Memory B cell (primary cell): ENCODE data around the gene PIK3C2B.
"Not testable (repeated sequence)": the region's sequence is repeated elsewhere in the genome, so short reads cannot be mapped to it uniquely, and the experiment has no call there.

Source experiments
- ATAC-seq: fragments of 150-1000 bp; cut with Tn5 transposase; 2 replicates; pipeline ENCODE4 v1.10.0; 2021; ENCODE audit warnings: low read depth, mild to moderate bottlenecking, moderate library complexity
- DNase-seq, 2 donors: peaks; one replicate each; pipeline ENCODE4 v3.0.0; 2022; ENCODE audit warnings: low spot score in 2 of 2
- H3K27ac Mint-ChIP-seq: one replicate; pipeline ENCODE4 v1.8.0; 2022; ENCODE audit warnings: mild to moderate bottlenecking, moderate library complexity, mixed read lengths
- H3K27me3 Mint-ChIP-seq: one replicate; pipeline ENCODE4 v1.8.0; 2022; ENCODE audit warnings: mixed read lengths
- H3K36me3 Mint-ChIP-seq: one replicate; pipeline ENCODE4 v1.8.0; 2022; ENCODE audit warnings: mild to moderate bottlenecking, mixed read lengths
- H3K4me1 Mint-ChIP-seq: one replicate; pipeline ENCODE4 v1.8.0; 2022; ENCODE audit warnings: mixed read lengths
- H3K4me3 Mint-ChIP-seq: one replicate; pipeline ENCODE4 v1.8.0; 2022; ENCODE audit warnings: mild to moderate bottlenecking, moderate library complexity, mixed read lengths
- H3K9me3 Mint-ChIP-seq: one replicate; pipeline ENCODE4 v1.8.0; 2022; ENCODE audit warnings: mixed read lengths

The PIK3C2B gene, protein sequence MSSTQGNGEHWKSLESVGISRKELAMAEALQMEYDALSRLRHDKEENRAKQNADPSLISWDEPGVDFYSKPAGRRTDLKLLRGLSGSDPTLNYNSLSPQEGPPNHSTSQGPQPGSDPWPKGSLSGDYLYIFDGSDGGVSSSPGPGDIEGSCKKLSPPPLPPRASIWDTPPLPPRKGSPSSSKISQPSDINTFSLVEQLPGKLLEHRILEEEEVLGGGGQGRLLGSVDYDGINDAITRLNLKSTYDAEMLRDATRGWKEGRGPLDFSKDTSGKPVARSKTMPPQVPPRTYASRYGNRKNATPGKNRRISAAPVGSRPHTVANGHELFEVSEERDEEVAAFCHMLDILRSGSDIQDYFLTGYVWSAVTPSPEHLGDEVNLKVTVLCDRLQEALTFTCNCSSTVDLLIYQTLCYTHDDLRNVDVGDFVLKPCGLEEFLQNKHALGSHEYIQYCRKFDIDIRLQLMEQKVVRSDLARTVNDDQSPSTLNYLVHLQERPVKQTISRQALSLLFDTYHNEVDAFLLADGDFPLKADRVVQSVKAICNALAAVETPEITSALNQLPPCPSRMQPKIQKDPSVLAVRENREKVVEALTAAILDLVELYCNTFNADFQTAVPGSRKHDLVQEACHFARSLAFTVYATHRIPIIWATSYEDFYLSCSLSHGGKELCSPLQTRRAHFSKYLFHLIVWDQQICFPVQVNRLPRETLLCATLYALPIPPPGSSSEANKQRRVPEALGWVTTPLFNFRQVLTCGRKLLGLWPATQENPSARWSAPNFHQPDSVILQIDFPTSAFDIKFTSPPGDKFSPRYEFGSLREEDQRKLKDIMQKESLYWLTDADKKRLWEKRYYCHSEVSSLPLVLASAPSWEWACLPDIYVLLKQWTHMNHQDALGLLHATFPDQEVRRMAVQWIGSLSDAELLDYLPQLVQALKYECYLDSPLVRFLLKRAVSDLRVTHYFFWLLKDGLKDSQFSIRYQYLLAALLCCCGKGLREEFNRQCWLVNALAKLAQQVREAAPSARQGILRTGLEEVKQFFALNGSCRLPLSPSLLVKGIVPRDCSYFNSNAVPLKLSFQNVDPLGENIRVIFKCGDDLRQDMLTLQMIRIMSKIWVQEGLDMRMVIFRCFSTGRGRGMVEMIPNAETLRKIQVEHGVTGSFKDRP (N-terminal part only)

DNA sequence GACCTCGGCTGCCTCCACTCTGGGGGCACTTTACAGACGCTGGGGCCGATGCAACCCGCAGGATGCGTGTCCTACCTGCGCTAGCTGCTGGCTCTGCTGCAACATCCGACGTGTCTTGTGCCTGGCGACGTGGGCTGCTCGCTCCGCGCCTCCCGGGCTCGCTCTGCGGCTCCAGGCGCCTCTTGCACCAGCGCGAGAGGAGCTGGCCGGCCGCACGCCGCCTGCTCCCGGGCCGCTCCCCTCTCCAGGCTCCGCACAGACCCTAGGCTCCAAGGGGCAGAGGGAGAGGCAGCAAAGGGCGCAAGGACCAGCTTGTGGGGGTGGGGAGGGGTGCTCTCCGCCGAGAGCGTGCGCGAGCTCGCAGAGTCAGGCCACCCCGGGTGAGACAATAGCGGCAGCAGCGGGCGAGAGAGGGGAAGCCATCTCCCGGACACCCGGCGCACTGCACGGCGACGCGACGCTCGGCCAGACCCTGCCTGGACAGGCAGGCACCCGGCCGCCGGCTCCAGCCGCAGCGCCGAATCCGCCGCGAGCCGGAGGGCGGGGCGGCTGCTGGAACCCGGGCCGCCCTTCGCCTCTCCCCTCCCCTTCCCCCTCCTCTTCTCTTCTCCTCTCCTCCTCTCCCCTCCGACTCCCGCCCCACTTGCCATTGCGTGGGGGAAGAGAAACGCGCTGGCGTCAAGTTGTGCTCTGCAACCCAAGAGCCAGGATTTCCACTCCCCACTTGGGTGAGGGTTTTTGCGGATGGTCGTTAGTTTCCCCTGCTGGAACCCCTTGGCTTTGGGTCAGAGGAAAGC, at the start of gene PIK3C2B:
TSS of gene PIK3C2B (minus strand) at position 525 of the 797 bp plus-strand sequence. CDS start 25,003 bp downstream, outside the sequence.
- Mint-ChIP-seq H3K4me3 (peak within 1 kb of the TSS; percentile 98), H3K9me3 (no peaks in the 10 kb centered on the region), H3K4me1 (peaks cover 65% of the 10 kb centered on the region), H3K27me3 (no peaks in the 10 kb centered on the region), H3K36me3 (peaks cover 6% of the 10 kb centered on the region), H3K27ac (peak within 1 kb of the TSS; percentile 96)
- DNase-seq, result peak; percentile 62 to 70
- peak; percentile 76 for ATAC-seq

DNA sequence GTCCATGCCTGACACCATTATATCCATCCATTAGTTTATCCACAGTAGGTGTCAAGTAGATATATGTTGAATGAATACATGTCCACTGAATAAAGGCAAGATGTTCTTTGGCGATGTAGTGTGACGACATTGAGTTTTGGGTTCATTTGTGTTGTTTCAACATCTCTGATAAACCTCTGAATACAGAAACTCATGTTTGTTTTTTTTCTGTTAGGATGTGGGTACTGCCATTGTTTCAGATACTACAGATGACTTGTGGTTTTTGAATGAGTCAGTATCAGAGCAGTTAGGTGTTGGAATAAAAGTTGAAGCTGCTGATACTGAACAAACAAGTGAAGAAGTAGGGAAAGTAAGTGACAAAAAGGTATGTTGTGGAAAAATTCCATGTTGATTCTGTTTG, 49.7 kb upstream of the PIK3C2B start:
- Mint-ChIP-seq H3K27me3 (no peaks in the 10 kb centered on the region), H3K4me1 (peaks cover 5% of the 10 kb centered on the region), H3K9me3 (no peaks in the 10 kb centered on the region), H3K4me3 (no peak overlapping the region), H3K27ac (peak overlapping the region; percentile 86), H3K36me3 (peaks cover 48% of the 10 kb centered on the region)
- ATAC-seq (no peak), DNase-seq (no peak)

DNA sequence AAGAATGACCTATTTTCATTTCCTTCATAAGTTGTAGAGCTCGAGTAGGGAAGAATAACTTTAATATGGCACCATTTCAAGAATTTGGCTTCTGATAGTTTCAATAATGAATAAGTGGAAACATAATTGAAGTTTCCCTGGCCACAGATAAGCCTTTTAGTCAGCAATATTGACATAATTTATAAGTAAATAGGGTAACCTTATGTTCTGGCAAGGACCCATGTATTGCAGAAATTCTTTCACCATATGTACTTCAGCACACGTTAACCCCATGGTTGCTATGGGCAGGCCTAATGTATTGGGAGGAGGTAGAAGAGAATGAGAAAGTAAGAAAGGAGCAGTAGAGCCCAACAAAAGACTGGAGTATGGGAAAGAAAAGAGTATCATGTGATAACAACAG, 47.0 kb upstream of the PIK3C2B start:
- H3K27me3 Mint-ChIP-seq, result no peaks in the 10 kb centered on the region
- H3K9me3 Mint-ChIP-seq, result no peaks in the 10 kb centered on the region
- H3K4me1 Mint-ChIP-seq, result peaks cover 8% of the 10 kb centered on the region
- no peak overlapping the region for H3K4me3 Mint-ChIP-seq
- H3K36me3 Mint-ChIP-seq, result peaks cover 50% of the 10 kb centered on the region
- DNase-seq, result no peak
- H3K27ac Mint-ChIP-seq, result peak overlapping the region; percentile 3
- ATAC-seq, result no peak

DNA sequence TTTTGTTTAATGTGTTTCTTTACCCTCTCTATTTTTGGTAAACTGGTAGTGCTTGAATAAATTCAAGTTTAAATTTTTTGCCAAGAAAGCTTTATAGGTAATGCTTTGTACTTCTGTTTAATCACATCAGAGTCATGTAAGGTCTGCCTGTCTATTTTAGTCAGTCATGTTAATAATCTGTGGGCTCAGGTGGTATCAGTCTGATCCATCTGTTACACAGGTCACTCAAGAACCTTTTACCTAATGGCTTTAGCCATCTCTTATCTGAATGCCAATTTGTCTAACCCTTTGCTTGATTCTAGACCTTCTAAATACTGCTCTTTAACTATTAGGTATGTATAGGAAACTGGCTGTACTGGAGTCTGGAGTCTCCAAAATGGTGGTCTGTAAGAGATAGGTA, 38.2 kb upstream of the PIK3C2B start:
- H3K9me3 Mint-ChIP-seq, result no peaks in the 10 kb centered on the region
- peak overlapping the region; percentile 8 for H3K27ac Mint-ChIP-seq
- peaks cover 19% of the 10 kb centered on the region for H3K4me1 Mint-ChIP-seq
- peaks cover 24% of the 10 kb centered on the region for H3K36me3 Mint-ChIP-seq
- H3K27me3 Mint-ChIP-seq, result no peaks in the 10 kb centered on the region
- H3K4me3 Mint-ChIP-seq, result no peak overlapping the region
- no peak for DNase-seq
- ATAC-seq, result no peak

GRCh38 chr1:204530932-204531331, 36.3 kb upstream of the PIK3C2B start:
- H3K4me1 Mint-ChIP-seq, result peaks cover 16% of the 10 kb centered on the region
- DNase-seq (no peak), ATAC-seq (peak; percentile 80)
- H3K36me3 Mint-ChIP-seq, result peaks cover 20% of the 10 kb centered on the region
- H3K9me3 Mint-ChIP-seq, result no peaks in the 10 kb centered on the region
- H3K27me3 Mint-ChIP-seq, result no peaks in the 10 kb centered on the region
- H3K4me3 Mint-ChIP-seq, result peak overlapping the region; percentile 2
- peak overlapping the region; percentile 70 for H3K27ac Mint-ChIP-seq

DNA sequence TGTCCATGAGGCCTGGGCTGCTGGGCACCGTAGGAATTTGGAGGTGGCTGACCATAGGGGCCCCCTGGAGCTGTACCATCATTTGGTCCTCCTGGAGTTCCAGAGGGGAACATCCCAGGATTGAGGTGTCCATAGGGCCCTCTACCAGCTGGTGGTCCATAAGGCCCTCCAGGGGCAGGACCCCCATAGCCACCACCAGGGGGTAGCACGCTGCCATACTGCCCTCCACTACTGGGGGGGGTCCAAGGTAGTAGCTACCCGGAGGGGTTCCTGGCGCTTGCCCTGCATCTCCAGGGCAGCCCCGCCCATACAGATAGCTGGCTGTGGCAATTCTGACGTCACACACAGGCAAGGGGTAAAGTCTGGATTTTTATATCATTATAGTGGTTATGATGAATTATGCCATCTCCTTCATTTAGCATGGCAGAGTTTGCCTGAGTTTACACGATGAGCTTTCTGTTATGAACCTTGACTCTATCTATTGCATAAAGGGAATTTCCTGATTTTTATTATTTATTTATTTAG, 34.8 kb upstream of the PIK3C2B start:
- H3K4me1 Mint-ChIP-seq, result peaks cover 21% of the 10 kb centered on the region
- DNase-seq (no peak), ATAC-seq (no peak)
- H3K27ac Mint-ChIP-seq, result peak overlapping the region; percentile 31
- H3K27me3 Mint-ChIP-seq, result no peaks in the 10 kb centered on the region
- peaks cover 2% of the 10 kb centered on the region for H3K9me3 Mint-ChIP-seq
- H3K36me3 Mint-ChIP-seq, result peaks cover 26% of the 10 kb centered on the region
- H3K4me3 Mint-ChIP-seq, result no peak overlapping the region

- Mint-ChIP-seq H3K4me1 (peaks cover 25% of the 10 kb centered on the region), H3K4me3 (no peak overlapping the region), H3K9me3 (peaks cover 5% of the 10 kb centered on the region), H3K27me3 (no peaks in the 10 kb centered on the region), H3K27ac (no peak overlapping the region), H3K36me3 (peaks cover 29% of the 10 kb centered on the region)
- ATAC-seq, result no peak
- no peak for DNase-seq
Measured at GRCh38 chr1:204528677-204529076, 34.1 kb upstream of the PIK3C2B start.

- no peaks in the 10 kb centered on the region for H3K27me3 Mint-ChIP-seq
Measured at GRCh38 chr1:204528241-204528640, 33.6 kb upstream of the PIK3C2B start.

GRCh38 chr1:204524986-204525385, 30.4 kb upstream of the PIK3C2B start:
- Mint-ChIP-seq H3K4me3 (peak overlapping the region; percentile 34), H3K4me1 (peaks cover 32% of the 10 kb centered on the region), H3K36me3 (peaks cover 26% of the 10 kb centered on the region), H3K27ac (peak overlapping the region; percentile 89), H3K9me3 (peaks cover 7% of the 10 kb centered on the region), H3K27me3 (no peaks in the 10 kb centered on the region)
- DNase-seq (no peak), ATAC-seq (no peak)

More at GRCh38 chr1:204528241-204528640, 33.6 kb upstream of the PIK3C2B start:
- ATAC-seq, result no peak
- no peak for DNase-seq
- no peak overlapping the region for H3K27ac Mint-ChIP-seq
- H3K9me3 Mint-ChIP-seq, result peaks cover 7% of the 10 kb centered on the region
- H3K4me1 Mint-ChIP-seq, result peaks cover 25% of the 10 kb centered on the region
- H3K36me3 Mint-ChIP-seq, result peaks cover 30% of the 10 kb centered on the region
- no peak overlapping the region for H3K4me3 Mint-ChIP-seq

GRCh38 chr1:204523605-204524215, 29.1 kb upstream of the PIK3C2B start:
- peak overlapping the region; percentile 80 for H3K27ac Mint-ChIP-seq
- H3K4me1 Mint-ChIP-seq, result peaks cover 43% of the 10 kb centered on the region
- peak overlapping the region; percentile 64 for H3K4me3 Mint-ChIP-seq
- H3K9me3 Mint-ChIP-seq, result peaks cover 8% of the 10 kb centered on the region
- DNase-seq (no peak), ATAC-seq (no peak)
- H3K27me3 Mint-ChIP-seq, result no peaks in the 10 kb centered on the region
- peaks cover 37% of the 10 kb centered on the region for H3K36me3 Mint-ChIP-seq

GRCh38 chr1:204521941-204522521, 27.4 kb upstream of the PIK3C2B start:
- Mint-ChIP-seq H3K36me3 (peaks cover 39% of the 10 kb centered on the region), H3K4me3 (peak overlapping the region; percentile 69), H3K4me1 (peaks cover 49% of the 10 kb centered on the region)
- H3K27ac Mint-ChIP-seq, H3K27me3 Mint-ChIP-seq, H3K9me3 Mint-ChIP-seq: not testable (repeated sequence)
- ATAC-seq (peak; percentile 51), DNase-seq (peak in 1 of 2 donors; percentile 23)

- Mint-ChIP-seq H3K27me3 (no peaks in the 10 kb centered on the region), H3K4me3 (peak overlapping the region; percentile 63), H3K9me3 (peaks cover 8% of the 10 kb centered on the region), H3K36me3 (peaks cover 40% of the 10 kb centered on the region), H3K4me1 (peaks cover 51% of the 10 kb centered on the region), H3K27ac (no peak overlapping the region)
- DNase-seq, result peak in 1 of 2 donors; percentile 59
- ATAC-seq, result peak; percentile 69
Measured at GRCh38 chr1:204520834-204521709, 26.5 kb upstream of the PIK3C2B start.
